Loucy (cell line): ENCODE data around the gene FHAD1.

Experiments
- EZH2phosphoT487 ChIP-seq: fragments of 200-600 bp; IDR thresholded peaks from 2 replicates; pipeline ENCODE4 v1.6.1; 2018; ENCODE audit warnings: antibody characterized with exemption, mild to moderate bottlenecking, moderate library complexity, borderline replicate concordance
- TF ChIP-seq, protein P1 (sequence below): fragments of 200-600 bp; sonication (generic); conservative IDR thresholded peaks from 2 replicates; pipeline ENCODE4 v1.5.1; 2014; ENCODE audit warnings: mild to moderate bottlenecking, antibody characterized with exemption, low read length

DNA sequence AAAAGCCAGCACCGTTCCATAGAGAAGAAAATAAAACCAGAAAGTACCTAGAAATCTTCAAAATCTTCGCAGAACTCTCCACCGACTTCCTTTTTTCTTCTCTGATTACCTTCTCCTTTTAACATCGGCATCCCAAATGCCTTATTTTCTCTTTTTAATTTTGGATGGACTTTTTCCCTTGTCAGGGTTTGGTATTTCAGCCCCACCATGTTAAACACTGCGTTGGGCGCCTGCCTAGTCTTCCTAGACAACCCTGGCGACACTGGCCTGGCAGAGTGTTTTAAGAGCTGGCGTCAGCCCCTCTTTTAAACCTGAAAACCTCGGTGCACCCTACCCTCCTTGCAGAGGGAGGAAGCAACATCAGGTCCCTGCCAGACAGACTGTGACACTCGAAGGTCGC lies 96.7 kb downstream of the FHAD1 start:
- TF ChIP-seq, protein P1, sequence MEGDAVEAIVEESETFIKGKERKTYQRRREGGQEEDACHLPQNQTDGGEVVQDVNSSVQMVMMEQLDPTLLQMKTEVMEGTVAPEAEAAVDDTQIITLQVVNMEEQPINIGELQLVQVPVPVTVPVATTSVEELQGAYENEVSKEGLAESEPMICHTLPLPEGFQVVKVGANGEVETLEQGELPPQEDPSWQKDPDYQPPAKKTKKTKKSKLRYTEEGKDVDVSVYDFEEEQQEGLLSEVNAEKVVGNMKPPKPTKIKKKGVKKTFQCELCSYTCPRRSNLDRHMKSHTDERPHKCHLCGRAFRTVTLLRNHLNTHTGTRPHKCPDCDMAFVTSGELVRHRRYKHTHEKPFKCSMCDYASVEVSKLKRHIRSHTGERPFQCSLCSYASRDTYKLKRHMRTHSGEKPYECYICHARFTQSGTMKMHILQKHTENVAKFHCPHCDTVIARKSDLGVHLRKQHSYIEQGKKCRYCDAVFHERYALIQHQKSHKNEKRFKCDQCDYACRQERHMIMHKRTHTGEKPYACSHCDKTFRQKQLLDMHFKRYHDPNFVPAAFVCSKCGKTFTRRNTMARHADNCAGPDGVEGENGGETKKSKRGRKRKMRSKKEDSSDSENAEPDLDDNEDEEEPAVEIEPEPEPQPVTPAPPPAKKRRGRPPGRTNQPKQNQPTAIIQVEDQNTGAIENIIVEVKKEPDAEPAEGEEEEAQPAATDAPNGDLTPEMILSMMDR, result no peak
- TF ChIP-seq EZH2phosphoT487, result no peak
